ENCODE data around the gene KL.

Gene KL

GRCh38 chr13:33087790-33088189, 71.6 kb downstream of the KL start:
- TF ChIP-seq NFIC (IDR thresholded peaks at IDR 0.05): no peak
- TF ChIP-seq EGR1 (IDR thresholded peaks at IDR 0.05): no peak
- TF ChIP-seq MAX (IDR thresholded peaks at IDR 0.05): no peak
- no peak for TF ChIP-seq ZBTB7A (IDR thresholded peaks at IDR 0.05; ENCODE audit: low read depth)
- TF ChIP-seq REST (IDR thresholded peaks at IDR 0.05; ENCODE audit: low read depth): no peak

GRCh38 chr13:33089311-33089710, 73.1 kb downstream of the KL start:
- TF ChIP-seq CREB1 (IDR thresholded peaks at IDR 0.05; ENCODE audit: low read depth) (no peak), REST (IDR thresholded peaks at IDR 0.05; ENCODE audit: low read depth) (no peak), USF1 (IDR thresholded peaks at IDR 0.05) (no peak), ZBTB7A (IDR thresholded peaks at IDR 0.05; ENCODE audit: low read depth) (no peak), FOXM1 (IDR thresholded peaks at IDR 0.05; ENCODE audit: borderline replicate concordance, low read depth) (no peak), EGR1 (IDR thresholded peaks at IDR 0.05) (no peak), RAD21 (IDR thresholded peaks at IDR 0.05; ENCODE audit: low read depth) (no peak), EP300 (IDR thresholded peaks at IDR 0.05; ENCODE audit: borderline replicate concordance) (no peak), NFIC (IDR thresholded peaks at IDR 0.05) (no peak), TCF12 (IDR thresholded peaks at IDR 0.05; ENCODE audit: low read depth) (no peak), TAF1 (IDR thresholded peaks at IDR 0.05; ENCODE audit: low read depth) (no peak), CEBPB (IDR thresholded peaks at IDR 0.05) (no peak), YY1 (IDR thresholded peaks at IDR 0.05; ENCODE audit: low read depth) (no peak), TEAD4 (IDR thresholded peaks at IDR 0.05) (no peak)

GRCh38 chr13:33090755-33091414, 74.7 kb downstream of the KL start:
- TF ChIP-seq USF1 (IDR thresholded peaks at IDR 0.05) (no peak), MAX (IDR thresholded peaks at IDR 0.05) (no peak), EP300 (IDR thresholded peaks at IDR 0.05; ENCODE audit: borderline replicate concordance) (no peak), ZBTB7A (IDR thresholded peaks at IDR 0.05; ENCODE audit: low read depth) (no peak), TEAD4 (IDR thresholded peaks at IDR 0.05) (no peak), TAF1 (IDR thresholded peaks at IDR 0.05; ENCODE audit: low read depth) (no peak), CEBPB (IDR thresholded peaks at IDR 0.05) (no peak), FOXM1 (IDR thresholded peaks at IDR 0.05; ENCODE audit: borderline replicate concordance, low read depth) (no peak), REST (IDR thresholded peaks at IDR 0.05; ENCODE audit: low read depth) (no peak), YY1 (IDR thresholded peaks at IDR 0.05; ENCODE audit: low read depth) (no peak), NFIC (IDR thresholded peaks at IDR 0.05) (no peak), CREB1 (IDR thresholded peaks at IDR 0.05; ENCODE audit: low read depth) (no peak), EGR1 (IDR thresholded peaks at IDR 0.05) (no peak), RAD21 (IDR thresholded peaks at IDR 0.05; ENCODE audit: low read depth) (no peak), TCF12 (IDR thresholded peaks at IDR 0.05; ENCODE audit: low read depth) (no peak)

- no peak for TF ChIP-seq EP300 (IDR thresholded peaks at IDR 0.05; ENCODE audit: borderline replicate concordance)
- TF ChIP-seq TEAD4 (IDR thresholded peaks at IDR 0.05): no peak
- TF ChIP-seq REST (IDR thresholded peaks at IDR 0.05; ENCODE audit: low read depth): no peak
- TF ChIP-seq CREB1 (IDR thresholded peaks at IDR 0.05; ENCODE audit: low read depth): no peak
These were observed 75.2 kb downstream of the KL start for GRCh38 chr13:33091415-33091774.

Measured in Ishikawa (cell line).